Glomerular visceral epithelial cell (primary cell): ENCODE measurements around the gene CKAP2L.

ENCODE experiments used
- DNase-seq: peaks from one replicate; pipeline ENCODE4 v3.0.0-alpha.2; 2016; ENCODE audit errors: extremely low spot score

The CKAP2L gene

GRCh38 chr2:112764071-112765044, at the start of gene CKAP2L:
CKAP2L (minus strand) TSS chr2:112764609; CDS start chr2:112764598, 11 bp downstream.
- peak; percentile 99 for DNase-seq

- no peak for DNase-seq
Measured at GRCh38 chr2:112813280-112813966, 49.0 kb upstream of the CKAP2L start.

GRCh38 chr2:112812318-112813267, 48.2 kb upstream of the CKAP2L start:
- DNase-seq, result peak; percentile 67

- DNase-seq, result peak; percentile 92
Measured at GRCh38 chr2:112811841-112812306, 47.5 kb upstream of the CKAP2L start.

- no peak for DNase-seq
Measured at GRCh38 chr2:112811276-112811831, 46.9 kb upstream of the CKAP2L start.

- no peak for DNase-seq
Measured at GRCh38 chr2:112809112-112809511, 44.7 kb upstream of the CKAP2L start.

GRCh38 chr2:112807233-112807807, 42.9 kb upstream of the CKAP2L start:
- no peak for DNase-seq

GRCh38 chr2:112805542-112805941, 41.1 kb upstream of the CKAP2L start:
- DNase-seq, result no peak

GRCh38 chr2:112803691-112804521, 39.5 kb upstream of the CKAP2L start:
- DNase-seq, result peak; percentile 68

- DNase-seq, result no peak
Measured at GRCh38 chr2:112800881-112801583, 36.6 kb upstream of the CKAP2L start.

- DNase-seq, result no peak
Measured at GRCh38 chr2:112798979-112799975, 34.9 kb upstream of the CKAP2L start.

- no peak for DNase-seq
Measured at GRCh38 chr2:112796486-112796885, 32.1 kb upstream of the CKAP2L start.

- no peak for DNase-seq
Measured at GRCh38 chr2:112795774-112796173, 31.4 kb upstream of the CKAP2L start.

GRCh38 chr2:112794841-112795240, 30.4 kb upstream of the CKAP2L start:
- no peak for DNase-seq

GRCh38 chr2:112794131-112794733, 29.8 kb upstream of the CKAP2L start:
- DNase-seq, result no peak

- no peak for DNase-seq
Measured at GRCh38 chr2:112793449-112793978, 29.1 kb upstream of the CKAP2L start.

- DNase-seq, result no peak
Measured at GRCh38 chr2:112792419-112792818, 28.0 kb upstream of the CKAP2L start.
